ENCODE measurements around the gene SLAMF8.

The SLAMF8 gene

GRCh38 chr1:159864262-159864661 is 37.6 kb downstream of the SLAMF8 start:
- TF ChIP-seq CTCF (IDR thresholded peaks at IDR 0.05; ENCODE audit: borderline replicate concordance, control extremely low read depth, extremely low read depth, insufficient read depth, missing control alignments) = no peak
- DNase-seq (ENCODE audit: low spot score) = no peak
- in situ Hi-C loops (cut with MboI; ENCODE audit: low sequenced_read_pairs, unreplicated experiment) = no loop called here

- in situ Hi-C loops (cut with MboI; ENCODE audit: low sequenced_read_pairs, unreplicated experiment) = no loop called here
- no peak for TF ChIP-seq CTCF (IDR thresholded peaks at IDR 0.05; ENCODE audit: borderline replicate concordance, control extremely low read depth, extremely low read depth, insufficient read depth, missing control alignments)
Measured at GRCh38 chr1:159866066-159866465, 39.4 kb downstream of the SLAMF8 start.

GRCh38 chr1:159866905-159867663 is 40.4 kb downstream of the SLAMF8 start:
- TF ChIP-seq CTCF (IDR thresholded peaks at IDR 0.05; ENCODE audit: borderline replicate concordance, control extremely low read depth, extremely low read depth, insufficient read depth, missing control alignments) = no peak
- in situ Hi-C loops (cut with MboI; ENCODE audit: low sequenced_read_pairs, unreplicated experiment) = no loop called here
- no peak for DNase-seq (ENCODE audit: low spot score)

More at GRCh38 chr1:159866066-159866465, 39.4 kb downstream of the SLAMF8 start:
- no peak for DNase-seq (ENCODE audit: low spot score)

- no peak for DNase-seq (ENCODE audit: low spot score)
- TF ChIP-seq CTCF (IDR thresholded peaks at IDR 0.05; ENCODE audit: borderline replicate concordance, control extremely low read depth, extremely low read depth, insufficient read depth, missing control alignments) = no peak
- in situ Hi-C loops (cut with MboI; ENCODE audit: low sequenced_read_pairs, unreplicated experiment) = no loop called here
Measured at GRCh38 chr1:159867664-159868026, 41.0 kb downstream of the SLAMF8 start.

GRCh38 chr1:159868766-159869165 is 42.1 kb downstream of the SLAMF8 start:
- DNase-seq (ENCODE audit: low spot score) = no peak
- in situ Hi-C loops (cut with MboI; ENCODE audit: low sequenced_read_pairs, unreplicated experiment) = no loop called here
- no peak for TF ChIP-seq CTCF (IDR thresholded peaks at IDR 0.05; ENCODE audit: borderline replicate concordance, control extremely low read depth, extremely low read depth, insufficient read depth, missing control alignments)

- no peak for DNase-seq (ENCODE audit: low spot score)
- in situ Hi-C loops (cut with MboI; ENCODE audit: low sequenced_read_pairs, unreplicated experiment) = no loop called here
Measured at GRCh38 chr1:159869173-159869572, 42.5 kb downstream of the SLAMF8 start.

More at GRCh38 chr1:159869173-159869572, 42.5 kb downstream of the SLAMF8 start:
- TF ChIP-seq CTCF (IDR thresholded peaks at IDR 0.05; ENCODE audit: borderline replicate concordance, control extremely low read depth, extremely low read depth, insufficient read depth, missing control alignments) = no peak

Data from GM13976 (cell line).